Measurements from ENCODE around the gene GABARAP. TPM values are rescaled to one million over a fixed set of nuclear protein-coding genes. Genes with fewer than 3 reads are reported as not detected.

Gene GABARAP
- total RNA-seq, 1 donor from 2014 or later, result 283 TPM

DNA sequence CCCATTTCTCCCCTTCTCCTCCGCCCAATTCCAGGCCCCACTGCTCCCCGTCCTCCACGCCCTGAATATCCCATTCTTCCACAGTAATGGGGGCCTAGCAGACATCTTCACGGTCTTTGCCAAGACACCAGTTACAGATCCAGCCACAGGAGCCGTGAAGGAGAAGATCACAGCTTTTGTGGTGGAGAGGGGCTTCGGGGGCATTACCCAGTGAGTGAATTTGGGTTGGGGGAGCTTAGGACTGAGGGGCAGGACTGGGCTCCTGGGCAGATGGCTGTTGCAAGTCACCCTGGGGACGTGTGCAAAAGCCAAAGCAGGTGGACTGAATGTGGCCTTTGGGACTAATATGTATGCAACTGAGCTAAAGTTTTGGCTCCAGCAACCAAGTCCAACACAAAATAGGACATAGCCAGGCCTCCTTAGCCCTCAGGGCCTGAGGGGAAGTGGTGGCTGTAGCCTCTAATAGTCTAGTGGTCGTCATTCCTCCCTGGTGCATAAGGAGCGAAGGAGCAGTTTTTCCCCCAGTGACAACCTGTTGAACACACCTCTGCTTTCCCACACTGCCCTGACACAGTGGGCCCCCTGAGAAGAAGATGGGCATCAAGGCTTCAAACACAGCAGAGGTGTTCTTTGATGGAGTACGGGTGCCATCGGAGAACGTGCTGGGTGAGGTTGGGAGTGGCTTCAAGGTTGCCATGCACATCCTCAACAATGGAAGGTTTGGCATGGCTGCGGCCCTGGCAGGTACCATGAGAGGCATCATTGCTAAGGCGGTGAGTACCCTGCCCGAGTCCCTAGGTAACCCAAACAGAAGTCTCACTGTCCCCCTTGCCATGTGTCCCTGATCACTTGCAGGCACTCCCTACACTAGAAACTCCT, 19.9 kb downstream of the GABARAP start:
- DNase-seq, result no peak

DNA sequence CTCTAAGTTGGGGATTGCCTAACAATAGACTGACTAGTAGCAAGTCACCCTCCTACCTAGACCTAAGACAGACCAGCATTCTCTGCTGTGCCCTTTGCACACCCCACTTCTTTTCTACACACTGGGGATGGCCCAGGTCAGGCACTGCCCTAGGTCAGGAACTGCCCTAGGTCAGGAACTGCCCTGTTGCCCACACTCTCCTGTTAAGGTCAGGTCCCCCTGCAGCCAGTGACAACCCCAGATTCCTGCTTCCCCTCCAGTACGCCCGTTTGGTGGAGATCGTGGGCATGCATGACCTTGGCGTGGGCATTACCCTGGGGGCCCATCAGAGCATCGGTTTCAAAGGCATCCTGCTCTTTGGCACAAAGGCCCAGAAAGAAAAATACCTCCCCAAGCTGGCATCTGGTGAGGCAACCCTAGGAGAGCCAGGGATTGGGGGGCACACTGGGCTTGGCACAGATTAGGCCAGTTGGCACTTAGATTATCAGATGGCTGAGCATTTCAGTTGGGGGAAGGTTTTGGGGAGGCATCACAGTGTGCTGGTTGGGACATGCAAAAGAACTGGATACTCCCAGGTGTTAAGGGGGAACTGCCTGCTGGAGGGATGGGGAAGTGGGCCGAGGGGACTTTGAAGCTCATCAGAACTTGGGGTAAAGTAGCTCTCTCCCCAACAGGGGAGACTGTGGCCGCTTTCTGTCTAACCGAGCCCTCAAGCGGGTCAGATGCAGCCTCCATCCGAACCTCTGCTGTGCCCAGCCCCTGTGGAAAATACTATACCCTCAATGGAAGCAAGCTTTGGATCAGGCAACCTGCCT, 20.8 kb downstream of the GABARAP start:
- no peak for DNase-seq

DNA sequence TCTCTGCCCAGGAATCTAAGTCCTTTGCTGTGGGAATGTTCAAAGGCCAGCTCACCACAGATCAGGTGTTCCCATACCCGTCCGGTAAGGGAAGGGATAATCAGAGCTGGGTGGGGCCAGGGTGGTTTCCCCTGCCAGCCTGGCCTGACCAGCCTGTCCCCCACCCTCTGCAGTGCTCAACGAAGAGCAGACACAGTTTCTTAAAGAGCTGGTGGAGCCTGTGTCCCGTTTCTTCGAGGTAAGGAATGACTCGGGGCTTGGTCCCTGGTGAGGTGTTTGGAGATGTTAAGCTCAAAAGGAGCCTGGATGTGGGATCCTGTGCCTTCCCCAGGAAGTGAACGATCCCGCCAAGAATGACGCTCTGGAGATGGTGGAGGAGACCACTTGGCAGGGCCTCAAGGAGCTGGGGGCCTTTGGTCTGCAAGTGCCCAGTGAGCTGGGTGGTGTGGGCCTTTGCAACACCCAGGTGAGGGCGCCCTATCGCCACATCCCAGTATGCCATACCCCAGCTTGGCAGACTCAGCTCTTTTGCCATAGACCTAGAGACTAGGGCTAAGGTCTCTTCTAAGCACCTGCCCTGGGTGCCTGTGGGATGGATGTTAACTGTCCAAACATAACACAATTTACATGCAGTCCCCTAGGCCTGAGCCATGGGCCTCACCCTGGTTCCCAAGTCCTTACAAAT, 21.5 kb downstream of the GABARAP start:
- DNase-seq, result no peak

DNA sequence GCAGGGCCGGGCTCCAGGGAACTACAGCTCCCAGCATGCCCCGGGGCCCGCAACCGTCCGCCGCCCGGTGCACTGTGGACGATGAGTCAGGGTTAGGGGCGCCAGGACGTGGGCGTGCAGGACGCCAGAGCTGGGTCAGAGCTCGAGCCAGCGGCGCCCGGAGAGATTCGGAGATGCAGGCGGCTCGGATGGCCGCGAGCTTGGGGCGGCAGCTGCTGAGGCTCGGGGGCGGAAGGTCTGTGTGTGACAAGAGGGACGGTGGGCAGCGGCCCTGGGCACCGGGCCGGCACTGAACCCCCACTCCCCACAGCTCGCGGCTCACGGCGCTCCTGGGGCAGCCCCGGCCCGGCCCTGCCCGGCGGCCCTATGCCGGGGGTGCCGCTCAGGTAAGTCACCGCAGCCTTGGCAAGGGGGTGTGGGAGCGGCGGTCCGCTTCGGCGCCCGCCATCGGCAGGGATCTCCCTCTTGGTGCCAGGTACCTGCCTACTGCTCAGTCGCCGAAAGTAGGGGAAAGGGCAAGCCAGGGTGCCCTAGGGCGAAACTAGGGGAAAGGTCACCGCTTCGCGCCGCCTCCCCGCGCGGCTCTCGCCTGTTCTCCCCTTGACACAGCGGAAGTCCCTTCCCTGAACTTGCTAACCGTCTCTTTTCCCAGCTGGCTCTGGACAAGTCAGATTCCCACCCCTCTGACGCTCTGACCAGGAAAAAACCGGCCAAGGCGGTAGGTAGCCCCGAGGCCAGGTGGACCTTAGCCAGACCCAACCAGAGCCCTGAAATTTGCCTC, 22.2 kb downstream of the GABARAP start, which contains the start of the genes ACADVL and DLG4:
Gene ACADVL, plus strand, starts transcription at position 127 of the 781 bp plus-strand sequence. Its CDS starts 47 bp downstream, at position 174.
Gene DLG4, minus strand, starts transcription at position 25 of the 781 bp plus-strand sequence.
- DNase-seq, result peak; percentile 95

GRCh38 chr17:7219229-7219811, 22.9 kb downstream of the GABARAP start:
- no peak for DNase-seq

- no peak for DNase-seq
Measured at GRCh38 chr17:7218758-7219157, 23.5 kb downstream of the GABARAP start.

DNA sequence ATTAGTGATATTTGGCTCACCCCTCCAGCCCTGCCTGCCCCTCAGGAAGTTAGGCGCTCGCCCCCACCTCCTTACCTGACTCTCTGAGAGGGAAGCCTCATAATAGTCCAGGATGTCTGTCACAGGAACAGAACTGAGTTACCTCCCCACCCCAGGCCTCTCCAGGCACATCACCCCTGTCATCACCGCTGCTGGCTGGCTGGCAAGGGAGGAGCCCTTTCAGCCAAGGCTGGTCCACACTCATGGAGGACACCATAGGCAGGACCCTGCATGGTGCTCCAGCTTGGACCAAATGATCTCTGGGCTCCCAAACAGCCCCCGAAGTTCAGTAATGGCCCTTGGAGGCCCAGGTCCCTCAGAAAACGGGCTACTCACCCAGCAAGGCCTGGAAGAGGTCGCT, 24.1 kb downstream of the GABARAP start:
- DNase-seq, result no peak

- peak; percentile 88 for DNase-seq
Measured at GRCh38 chr17:7217113-7217987, 24.9 kb downstream of the GABARAP start.

GRCh38 chr17:7216242-7217112, 25.8 kb downstream of the GABARAP start:
- no peak for DNase-seq

DNA sequence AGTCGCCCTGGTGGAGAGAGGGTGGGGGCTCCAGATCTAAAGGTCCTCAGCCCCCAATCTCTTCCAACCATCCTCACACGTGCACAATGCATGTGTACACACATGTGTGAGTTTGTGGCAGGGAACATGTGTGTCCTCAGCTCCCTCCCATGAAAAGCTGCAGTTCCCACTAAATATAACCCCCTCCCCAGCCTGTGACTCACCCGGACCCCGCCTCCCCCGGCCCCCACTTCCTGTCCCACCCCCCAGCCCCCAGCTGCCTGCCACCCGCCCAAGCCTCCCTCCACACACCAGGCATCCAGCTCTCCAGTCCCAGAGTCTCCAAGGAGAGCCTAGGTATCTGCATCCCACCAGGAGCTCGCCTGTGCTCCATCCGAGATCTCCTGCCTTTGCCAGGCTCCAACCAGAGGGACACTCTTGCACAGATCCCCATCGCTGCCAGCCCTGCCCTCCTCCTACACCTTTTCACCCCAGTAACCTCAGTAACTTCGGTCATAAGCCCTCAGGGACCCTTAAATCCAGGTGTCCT, 26.5 kb downstream of the GABARAP start:
- no peak for DNase-seq

DNA sequence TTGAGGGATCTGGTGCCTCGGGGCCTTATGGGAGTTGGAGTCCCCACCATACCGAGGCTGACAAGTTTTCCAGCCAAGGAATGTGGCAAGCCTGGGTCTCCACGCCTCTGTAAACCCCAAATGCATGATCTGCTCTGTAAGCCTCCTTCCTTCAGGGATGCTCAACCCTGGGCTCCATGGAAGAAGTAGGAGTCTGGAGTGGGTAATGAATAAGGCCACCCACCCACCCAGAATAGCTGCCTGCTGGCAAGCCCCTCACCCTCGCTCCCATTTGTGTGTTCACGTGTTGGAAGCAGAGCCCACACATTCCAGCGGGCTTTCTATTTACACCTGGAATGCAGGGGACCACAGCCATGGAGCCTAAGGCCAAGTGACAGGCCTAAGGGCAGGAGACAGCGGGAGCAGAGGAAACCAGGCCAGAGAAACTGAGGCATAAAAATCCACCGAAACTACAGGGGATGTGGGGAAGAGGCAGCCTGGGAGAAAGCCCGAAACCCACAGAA, 27.1 kb downstream of the GABARAP start:
- DNase-seq, result no peak

DNA sequence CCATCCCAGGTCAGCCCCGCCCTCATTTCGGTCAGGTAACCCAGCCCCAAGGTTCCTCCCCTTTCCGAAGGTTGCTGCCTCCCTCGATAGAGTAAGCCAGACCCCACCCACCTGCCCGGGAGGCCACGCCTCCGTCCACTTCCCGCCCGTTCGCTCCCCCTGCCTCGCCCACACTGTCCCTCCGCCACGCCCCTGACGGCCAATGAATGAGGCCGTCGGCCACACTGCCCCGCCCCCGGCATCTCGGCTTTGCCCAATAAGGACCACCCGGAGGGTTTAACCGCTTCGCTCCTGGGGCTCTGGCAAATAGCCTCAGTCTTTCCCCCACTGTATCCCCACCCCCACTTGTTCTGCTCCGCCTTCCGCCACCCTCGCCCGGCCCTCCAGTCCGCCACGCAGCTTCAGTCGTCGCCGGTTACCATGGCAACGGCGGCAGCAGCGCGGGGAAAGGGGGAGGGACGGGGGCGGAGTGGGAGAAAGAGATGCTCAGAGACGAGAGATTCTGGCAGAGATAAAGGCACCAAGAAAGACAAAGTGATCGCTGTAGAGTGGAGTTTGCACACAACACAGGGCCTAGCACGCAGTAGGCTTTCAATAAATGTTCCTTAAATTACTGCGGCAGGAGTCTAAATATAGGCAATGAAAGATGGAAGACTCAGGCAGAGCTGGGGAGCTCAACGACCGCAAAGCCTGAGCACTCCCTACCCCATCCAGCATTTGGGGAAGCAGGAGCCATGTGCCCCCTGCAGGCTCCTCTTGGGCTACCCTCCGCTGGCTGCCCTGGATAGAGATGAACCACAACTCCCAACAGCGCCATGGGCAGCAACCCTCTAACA, 27.7 kb downstream of the GABARAP start:
- peak; percentile 99 for DNase-seq

GRCh38 chr17:7213895-7214299, 28.4 kb downstream of the GABARAP start:
- DNase-seq, result peak; percentile 96

DNA sequence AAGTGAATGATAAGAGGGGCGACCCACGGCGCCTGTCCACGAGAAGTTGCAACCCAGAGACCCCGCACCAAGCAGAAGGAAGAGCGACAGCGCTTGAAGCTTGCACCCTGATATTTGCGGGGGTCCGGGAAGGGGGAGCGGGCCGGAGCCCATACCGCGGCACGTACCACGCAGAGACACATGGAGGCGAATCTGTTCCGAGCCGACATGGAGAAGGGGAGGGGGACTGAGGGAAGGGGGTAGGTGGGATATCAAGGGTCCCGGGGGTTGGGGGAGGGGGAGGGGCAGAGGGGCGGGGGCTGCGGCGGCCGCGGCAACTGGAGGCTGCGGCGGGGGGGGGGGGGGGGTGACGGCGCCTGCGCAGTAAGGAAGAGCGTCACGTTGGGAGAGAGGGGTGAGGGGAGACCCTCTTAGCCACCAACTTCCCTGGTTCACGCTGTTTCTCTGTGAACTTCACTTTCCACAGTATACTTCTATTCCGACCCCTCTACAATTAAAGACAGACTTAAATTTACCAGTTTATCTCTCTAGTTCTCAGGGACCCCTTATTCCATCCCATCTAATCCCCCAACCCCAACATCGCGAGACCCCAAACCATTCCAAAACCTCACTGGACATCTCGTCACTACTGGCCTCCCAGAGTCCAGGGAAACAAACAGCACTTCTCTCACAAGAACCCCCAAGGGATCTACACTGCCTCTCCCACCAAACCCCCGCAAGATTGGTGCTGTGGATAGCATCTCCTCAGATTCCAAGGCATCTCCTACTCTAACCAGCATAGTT, 30.6 kb downstream of the GABARAP start:
- DNase-seq, result no peak

- DNase-seq, result no peak
Measured at GRCh38 chr17:7208754-7209460, 33.3 kb downstream of the GABARAP start.

DNA sequence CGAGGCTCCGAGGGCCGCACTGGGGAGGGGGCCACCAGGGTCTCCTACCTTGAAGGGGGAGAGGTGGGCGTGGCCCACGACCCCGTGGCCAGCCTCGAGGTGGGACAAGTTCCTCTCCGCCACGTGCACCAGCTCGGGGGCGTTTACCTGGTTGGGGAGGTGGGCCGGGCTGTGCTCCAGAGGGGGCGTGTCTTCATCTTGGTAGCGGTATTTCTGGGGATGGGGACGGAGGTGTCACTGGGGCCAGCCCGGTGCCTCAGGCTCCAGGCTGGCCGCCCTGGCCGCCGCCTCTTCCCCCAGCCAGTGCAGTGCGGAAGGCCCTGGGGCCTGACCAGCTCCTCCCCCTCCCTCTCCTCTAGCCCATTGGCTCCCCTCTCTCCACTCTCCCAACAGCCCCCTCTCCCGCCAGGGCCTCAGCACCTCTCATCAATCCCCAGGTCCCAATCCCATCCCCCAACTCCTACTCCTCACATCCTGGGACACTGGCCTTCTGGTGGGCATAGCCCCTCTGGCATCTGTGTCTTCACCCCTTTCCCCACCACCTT, 34.1 kb downstream of the GABARAP start:
- DNase-seq, result no peak

Measured in tongue (tissue), 2 donors.